Neural cell (in vitro differentiated cells): ENCODE data around the gene DDC. TPM values are rescaled to one million over a fixed set of nuclear protein-coding genes. Genes with fewer than 3 reads are reported as not detected.

Source experiments
- H2AFZ ChIP-seq: fragments of 200-600, 300-800 bp; sonication (generic), shearing (Covaris generic); 2 replicates; pipeline ENCODE4 v1.6.0; 2014; ENCODE audit warnings: low read depth, mild to moderate bottlenecking, antibody characterized with exemption, low read length, moderate library complexity
- H3F3A ChIP-seq: fragments of 200-600 bp; shearing (Covaris generic); 2 replicates; pipeline ENCODE4 v1.6.1; 2016; ENCODE audit warnings: mild to moderate bottlenecking, moderate library complexity, mixed read lengths, antibody characterized with exemption, low read length; ENCODE audit not compliant: insufficient read depth, poor library complexity, severe bottlenecking
- H3K27ac ChIP-seq: fragments of 200-600, 300-800 bp; sonication (generic), shearing (Covaris generic); 2 replicates; pipeline ENCODE4 v1.5.1; 2014; ENCODE audit warnings: mild to moderate bottlenecking, low read length, moderate library complexity
- H3K27me3 ChIP-seq: fragments of 300-800, 200-600 bp; sonication (generic), shearing (Covaris generic); 2 replicates; pipeline ENCODE4 v1.6.0; 2014; ENCODE audit warnings: mild to moderate bottlenecking, low read depth, low read length, moderate library complexity; ENCODE audit not compliant: insufficient read depth
- H3K36me3 ChIP-seq: fragments of 300-800, 200-600 bp; sonication (generic), shearing (Covaris generic); 2 replicates; pipeline ENCODE4 v1.5.1; 2014; ENCODE audit warnings: mild to moderate bottlenecking, antibody characterized with exemption, low read length, moderate library complexity; ENCODE audit not compliant: insufficient read depth
- H3K4me2 ChIP-seq: fragments of 300-800, 200-600 bp; sonication (generic), shearing (Covaris generic); 2 replicates; pipeline ENCODE4 v1.6.0; 2014; ENCODE audit warnings: mild to moderate bottlenecking, low read length
- H3K4me3 ChIP-seq: fragments of 300-800, 200-600 bp; sonication (generic), shearing (Covaris generic); 2 replicates; pipeline ENCODE4 v1.5.1; 2014; ENCODE audit warnings: mild to moderate bottlenecking, low read length, moderate library complexity
- H3K79me2 ChIP-seq: fragments of 200-600 bp; shearing (Covaris generic); replicated peaks from 2 replicates; pipeline ENCODE4 v1.6.0; 2014; ENCODE audit warnings: mild to moderate bottlenecking, low read length, moderate library complexity; ENCODE audit not compliant: insufficient read depth
- H3K9ac ChIP-seq: fragments of 300-800, 200-600 bp; sonication (generic), shearing (Covaris generic); 2 replicates; pipeline ENCODE4 v1.6.1; 2016; ENCODE audit warnings: mild to moderate bottlenecking, low read length, mixed read lengths
- H3K9me2 ChIP-seq: fragments of 200-600 bp; shearing (Covaris generic); 2 replicates; pipeline ENCODE4 v1.6.1; 2016; ENCODE audit warnings: mild to moderate bottlenecking, low read length, mixed read lengths; ENCODE audit not compliant: insufficient read depth
- H3K9me3 ChIP-seq: fragments of 200-600, 300-800 bp; sonication (generic), shearing (Covaris generic); 2 replicates; pipeline ENCODE4 v1.6.1; 2016; ENCODE audit warnings: mild to moderate bottlenecking, mixed run types, low read length, moderate library complexity, mixed read lengths
- H4K20me1 ChIP-seq: fragments of 200-600 bp; shearing (Covaris generic); 2 replicates; pipeline ENCODE4 v1.6.1; 2016; ENCODE audit warnings: mild to moderate bottlenecking, mixed run types; ENCODE audit not compliant: insufficient read depth
- EP300 ChIP-seq: fragments of 450-650 bp; conservative IDR thresholded peaks from 2 replicates; pipeline ENCODE4 v1.6.1; 2014; ENCODE audit warnings: antibody characterized with exemption, mild to moderate bottlenecking, moderate library complexity; ENCODE audit not compliant: poor library complexity, severe bottlenecking
- EZH2 ChIP-seq: fragments of 200-600, 300-800 bp; shearing (Covaris generic), sonication (generic); IDR thresholded peaks from 2 replicates; pipeline ENCODE4 v1.6.1; 2014; ENCODE audit warnings: antibody characterized with exemption, low read length, borderline replicate concordance, mild to moderate bottlenecking; ENCODE audit not compliant: insufficient read depth, poor library complexity, severe bottlenecking
- MXI1 ChIP-seq: fragments of 450-650 bp; conservative IDR thresholded peaks from 2 replicates; pipeline ENCODE4 v1.6.1; 2014; ENCODE audit warnings: antibody characterized with exemption, mild to moderate bottlenecking; ENCODE audit not compliant: poor library complexity, severe bottlenecking
- POLR2AphosphoS5 ChIP-seq: IDR thresholded peaks from 2 replicates; pipeline ENCODE4 v1.6.1; 2012
- RAD21 ChIP-seq: fragments of 450-650 bp; conservative IDR thresholded peaks from 2 replicates; pipeline ENCODE4 v1.6.1; 2014; ENCODE audit warnings: antibody characterized with exemption, mild to moderate bottlenecking, moderate library complexity
- SMC3 ChIP-seq: fragments of 450-650 bp; conservative IDR thresholded peaks from 2 replicates; pipeline ENCODE4 v1.6.1; 2014; ENCODE audit warnings: antibody characterized with exemption, mild to moderate bottlenecking, moderate library complexity; ENCODE audit not compliant: poor library complexity
- TAF1 ChIP-seq: IDR thresholded peaks from 2 replicates; pipeline ENCODE4 v1.6.1; 2012; ENCODE audit warnings: low read depth
- polyA plus RNA-seq: library from polyadenylated mRNA; depleted of rRNA; stranded (reverse); fragments of >200 nt; gene quantifications from 2 replicates; pipeline ENCODE4 v1.2.3, GENCODE V29; 2014
- TF ChIP-seq, protein P1 (sequence below): IDR thresholded peaks from 2 replicates; pipeline ENCODE4 v1.6.1; 2012; ENCODE audit warnings: borderline replicate concordance
- TF ChIP-seq, protein P2 (sequence below): fragments of 450-650 bp; IDR thresholded peaks from 2 replicates; pipeline ENCODE4 v1.5.1; 2014; ENCODE audit warnings: antibody characterized with exemption, mild to moderate bottlenecking, moderate library complexity; ENCODE audit not compliant: poor library complexity, severe bottlenecking

The DDC gene
- polyA plus RNA-seq, 1 donor from 2014 or later, result 42.9 TPM

DNA sequence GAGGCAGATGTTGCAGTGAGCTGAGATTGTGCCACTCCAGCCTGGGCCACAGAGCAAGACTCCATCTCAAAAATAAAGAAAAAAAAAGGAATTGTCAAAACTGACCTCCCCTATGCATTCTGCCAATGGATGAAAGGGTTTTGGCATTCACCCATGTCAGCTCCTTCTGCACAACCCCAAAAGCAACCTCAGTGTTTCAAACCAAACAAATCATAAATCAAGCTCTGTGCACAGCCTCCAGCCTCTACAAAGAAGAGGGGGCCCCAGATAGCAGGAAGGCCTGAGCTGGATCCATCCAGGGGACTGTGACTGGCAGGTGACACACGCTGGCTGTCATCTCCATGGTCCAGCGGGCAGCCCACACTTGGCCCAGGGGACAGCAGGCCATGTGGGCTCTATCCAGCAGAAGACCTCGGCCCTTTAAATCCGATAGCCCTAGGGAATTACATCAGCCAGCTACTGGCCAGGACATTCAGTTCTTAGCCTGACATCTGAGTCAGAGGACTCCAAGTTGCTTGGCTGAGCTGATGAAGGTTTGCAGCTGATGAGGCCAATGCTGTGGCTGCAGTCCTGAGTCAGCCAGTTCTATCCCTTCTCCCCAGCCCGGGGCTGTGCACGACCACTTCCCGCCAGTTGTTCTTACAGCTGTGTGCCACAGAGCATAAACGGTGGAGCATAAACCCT lies 63.1 kb downstream of the DDC start:
- Histone ChIP-seq H3K9me3 (no peaks in the 10 kb centered on the region), H3K9ac (no peak overlapping the region), H3K36me3 (no peaks in the 10 kb centered on the region), H3K27ac (no peak overlapping the region), H3K79me2 (no peaks in the 10 kb centered on the region), H2AFZ (no peak overlapping the region), H3K4me3 (no peak overlapping the region), H3K9me2 (no peaks in the 10 kb centered on the region), H3K27me3 (no peaks in the 10 kb centered on the region), H4K20me1 (no peaks in the 10 kb centered on the region), H3F3A (no peaks in the 10 kb centered on the region), H3K4me2 (no peak overlapping the region)
- TF ChIP-seq, protein P1, sequence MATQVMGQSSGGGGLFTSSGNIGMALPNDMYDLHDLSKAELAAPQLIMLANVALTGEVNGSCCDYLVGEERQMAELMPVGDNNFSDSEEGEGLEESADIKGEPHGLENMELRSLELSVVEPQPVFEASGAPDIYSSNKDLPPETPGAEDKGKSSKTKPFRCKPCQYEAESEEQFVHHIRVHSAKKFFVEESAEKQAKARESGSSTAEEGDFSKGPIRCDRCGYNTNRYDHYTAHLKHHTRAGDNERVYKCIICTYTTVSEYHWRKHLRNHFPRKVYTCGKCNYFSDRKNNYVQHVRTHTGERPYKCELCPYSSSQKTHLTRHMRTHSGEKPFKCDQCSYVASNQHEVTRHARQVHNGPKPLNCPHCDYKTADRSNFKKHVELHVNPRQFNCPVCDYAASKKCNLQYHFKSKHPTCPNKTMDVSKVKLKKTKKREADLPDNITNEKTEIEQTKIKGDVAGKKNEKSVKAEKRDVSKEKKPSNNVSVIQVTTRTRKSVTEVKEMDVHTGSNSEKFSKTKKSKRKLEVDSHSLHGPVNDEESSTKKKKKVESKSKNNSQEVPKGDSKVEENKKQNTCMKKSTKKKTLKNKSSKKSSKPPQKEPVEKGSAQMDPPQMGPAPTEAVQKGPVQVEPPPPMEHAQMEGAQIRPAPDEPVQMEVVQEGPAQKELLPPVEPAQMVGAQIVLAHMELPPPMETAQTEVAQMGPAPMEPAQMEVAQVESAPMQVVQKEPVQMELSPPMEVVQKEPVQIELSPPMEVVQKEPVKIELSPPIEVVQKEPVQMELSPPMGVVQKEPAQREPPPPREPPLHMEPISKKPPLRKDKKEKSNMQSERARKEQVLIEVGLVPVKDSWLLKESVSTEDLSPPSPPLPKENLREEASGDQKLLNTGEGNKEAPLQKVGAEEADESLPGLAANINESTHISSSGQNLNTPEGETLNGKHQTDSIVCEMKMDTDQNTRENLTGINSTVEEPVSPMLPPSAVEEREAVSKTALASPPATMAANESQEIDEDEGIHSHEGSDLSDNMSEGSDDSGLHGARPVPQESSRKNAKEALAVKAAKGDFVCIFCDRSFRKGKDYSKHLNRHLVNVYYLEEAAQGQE, result no peak
- TF ChIP-seq RAD21 (no peak), MXI1 (no peak), EZH2 (no peak), EP300 (no peak), POLR2AphosphoS5 (no peak), SMC3 (no peak), TAF1 (no peak)
- TF ChIP-seq, protein P2, sequence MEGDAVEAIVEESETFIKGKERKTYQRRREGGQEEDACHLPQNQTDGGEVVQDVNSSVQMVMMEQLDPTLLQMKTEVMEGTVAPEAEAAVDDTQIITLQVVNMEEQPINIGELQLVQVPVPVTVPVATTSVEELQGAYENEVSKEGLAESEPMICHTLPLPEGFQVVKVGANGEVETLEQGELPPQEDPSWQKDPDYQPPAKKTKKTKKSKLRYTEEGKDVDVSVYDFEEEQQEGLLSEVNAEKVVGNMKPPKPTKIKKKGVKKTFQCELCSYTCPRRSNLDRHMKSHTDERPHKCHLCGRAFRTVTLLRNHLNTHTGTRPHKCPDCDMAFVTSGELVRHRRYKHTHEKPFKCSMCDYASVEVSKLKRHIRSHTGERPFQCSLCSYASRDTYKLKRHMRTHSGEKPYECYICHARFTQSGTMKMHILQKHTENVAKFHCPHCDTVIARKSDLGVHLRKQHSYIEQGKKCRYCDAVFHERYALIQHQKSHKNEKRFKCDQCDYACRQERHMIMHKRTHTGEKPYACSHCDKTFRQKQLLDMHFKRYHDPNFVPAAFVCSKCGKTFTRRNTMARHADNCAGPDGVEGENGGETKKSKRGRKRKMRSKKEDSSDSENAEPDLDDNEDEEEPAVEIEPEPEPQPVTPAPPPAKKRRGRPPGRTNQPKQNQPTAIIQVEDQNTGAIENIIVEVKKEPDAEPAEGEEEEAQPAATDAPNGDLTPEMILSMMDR, result no peak

DNA sequence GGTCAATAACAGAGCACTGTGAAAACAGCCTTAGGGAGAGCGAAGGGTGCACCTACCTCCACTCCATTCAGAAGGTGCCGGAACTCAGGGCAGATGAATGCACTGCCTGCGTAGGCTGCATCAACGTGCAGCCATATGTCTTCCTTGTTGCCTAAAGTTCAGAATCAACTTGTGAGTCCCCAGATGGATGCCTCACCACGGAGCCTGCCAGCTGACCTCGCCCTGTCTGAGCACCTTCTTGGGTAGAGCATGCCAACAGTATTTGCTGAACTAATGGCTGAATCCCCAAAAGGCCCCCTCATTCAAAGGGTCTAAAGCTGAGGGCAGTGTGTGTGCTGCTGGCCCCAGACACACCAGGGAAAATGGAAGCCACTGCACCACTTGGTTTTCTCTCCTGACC lies 66.1 kb downstream of the DDC start:
- Histone ChIP-seq H3F3A (no peaks in the 10 kb centered on the region), H3K36me3 (no peaks in the 10 kb centered on the region), H4K20me1 (no peaks in the 10 kb centered on the region), H3K4me3 (no peak overlapping the region), H2AFZ (no peak overlapping the region), H3K9ac (no peak overlapping the region), H3K4me2 (no peak overlapping the region), H3K9me3 (no peaks in the 10 kb centered on the region), H3K27ac (no peak overlapping the region), H3K9me2 (no peaks in the 10 kb centered on the region), H3K79me2 (no peaks in the 10 kb centered on the region), H3K27me3 (no peaks in the 10 kb centered on the region)
- TF ChIP-seq, protein P1, result no peak
- TF ChIP-seq RAD21 (no peak), TAF1 (no peak), EP300 (no peak), MXI1 (no peak), EZH2 (no peak)
